Liver (tissue), 9 donors: Measurements from ENCODE around the gene FRMD5. TPM values are rescaled to one million over a fixed set of nuclear protein-coding genes. Genes with fewer than 3 reads are reported as not detected.

Experiments used
- DNase-seq: peaks from one replicate; pipeline ENCODE4 v3.0.0-alpha.2; 2017; ENCODE audit warnings: low spot score
- H3K27ac ChIP-seq, 2 donors: one replicate each; pipeline ENCODE4 v1.7.0; 2013; ENCODE audit warnings: inconsistent platforms in 2 of 2, low read length in 2 of 2, control low read depth in 1 of 2, low read depth in 1 of 2, mild to moderate bottlenecking in 1 of 2
- H3K27me3 ChIP-seq, 4 donors: one replicate each; pipeline versions ENCODE4 v1.6.1 to v1.7.0; 2013; ENCODE audit warnings: low read length in 3 of 4, inconsistent platforms in 1 of 4, mild to moderate bottlenecking in 1 of 4, moderate library complexity in 1 of 4; ENCODE audit not compliant: control insufficient read depth in 4 of 4, insufficient read depth in 4 of 4
- H3K36me3 ChIP-seq, 4 donors: one replicate each; pipeline versions ENCODE4 v1.6.1 to v1.7.0; 2013; ENCODE audit warnings: low read length in 3 of 4, mild to moderate bottlenecking in 3 of 4, low read depth in 1 of 4, moderate library complexity in 1 of 4; ENCODE audit not compliant: control insufficient read depth in 4 of 4, insufficient read depth in 3 of 4
- H3K4me1 ChIP-seq, 4 donors: one replicate each; pipeline versions ENCODE4 v1.6.1 to v1.7.0; 2013; ENCODE audit warnings: low read length in 3 of 4, mild to moderate bottlenecking in 3 of 4, moderate library complexity in 1 of 4; ENCODE audit not compliant: control insufficient read depth in 4 of 4, insufficient read depth in 4 of 4
- H3K4me3 ChIP-seq, 3 donors: one replicate each; pipeline versions ENCODE4 v1.6.1 to v1.7.0; 2013; ENCODE audit warnings: low read length in 3 of 3, control low read depth in 1 of 3, low read depth in 1 of 3, mild to moderate bottlenecking in 1 of 3
- H3K9ac ChIP-seq, 2 donors: one replicate each; pipeline ENCODE4 v1.7.0; 2013; ENCODE audit warnings: low read length in 2 of 2, mild to moderate bottlenecking in 2 of 2, moderate library complexity in 2 of 2, control low read depth in 1 of 2, low read depth in 1 of 2
- H3K9me3 ChIP-seq, 4 donors: one replicate each; pipeline versions ENCODE4 v1.6.1 to v1.7.0; 2013; ENCODE audit warnings: low read length in 3 of 4; ENCODE audit not compliant: control insufficient read depth in 4 of 4
- EGR1 ChIP-seq, 2 donors: IDR thresholded peaks; 2 replicates each; pipeline ENCODE4 v1.6.1; 2016 to 2018; ENCODE audit warnings: antibody characterized with exemption in 2 of 2, low read depth in 2 of 2
- FOXA1 ChIP-seq: IDR thresholded peaks from 2 replicates; pipeline ENCODE4 v1.6.1; 2016; ENCODE audit warnings: antibody characterized with exemption
- FOXA2 ChIP-seq: IDR thresholded peaks from 2 replicates; pipeline ENCODE4 v1.6.1; 2016; ENCODE audit warnings: antibody characterized with exemption
- GABPA ChIP-seq, 2 donors: IDR thresholded peaks in 1 of 2; conservative IDR thresholded peaks in 1 of 2; 2 replicates each; pipeline ENCODE4 v1.6.1; 2016; ENCODE audit warnings: antibody characterized with exemption in 2 of 2, mild to moderate bottlenecking in 1 of 2, moderate library complexity in 1 of 2
- HNF4A ChIP-seq, 2 donors: conservative IDR thresholded peaks; 2 replicates each; pipeline ENCODE4 v1.6.1; 2016; ENCODE audit warnings: antibody characterized with exemption in 2 of 2, mild to moderate bottlenecking in 2 of 2
- HNF4G ChIP-seq: IDR thresholded peaks from 2 replicates; pipeline ENCODE4 v1.6.1; 2016; ENCODE audit warnings: antibody characterized with exemption
- JUND ChIP-seq, 2 donors: IDR thresholded peaks; 2 replicates each; pipeline ENCODE4 v1.6.1; 2016; ENCODE audit warnings: antibody characterized with exemption in 2 of 2
- NR2F2 ChIP-seq: IDR thresholded peaks from 2 replicates; pipeline ENCODE4 v1.6.1; 2016; ENCODE audit warnings: antibody characterized with exemption
- RXRA ChIP-seq, 2 donors: IDR thresholded peaks; 2 replicates each; pipeline ENCODE4 v1.6.1; 2017 to 2018; ENCODE audit warnings: antibody characterized with exemption in 2 of 2, mild to moderate bottlenecking in 1 of 2
- SP1 ChIP-seq: IDR thresholded peaks from 2 replicates; pipeline ENCODE4 v1.6.1; 2018; ENCODE audit warnings: antibody characterized with exemption, mild to moderate bottlenecking
- TAF1 ChIP-seq: conservative IDR thresholded peaks from 2 replicates; pipeline ENCODE4 v1.6.1; 2016; ENCODE audit warnings: antibody characterized with exemption, mild to moderate bottlenecking
- YY1 ChIP-seq: IDR thresholded peaks from 2 replicates; pipeline ENCODE4 v1.6.1; 2016; ENCODE audit warnings: antibody characterized with exemption, mild to moderate bottlenecking
- WGBS: extraction: QIAGEN DNeasy Blood & Tissue Kit; methylation state at CpG from one replicate; pipeline ENCODE4 v1.1.7; 2013; 5-methylcytosine and 5-hydroxymethylcytosine counted together
- polyA plus RNA-seq, 2 donors: library from polyadenylated mRNA; stranded (reverse) in 1 of 2; unstranded in 1 of 2; fragments of 200-250 nt in 1 of 2; fragments of >200 nt in 1 of 2; fragmentation: Nextera tagmentation in 1 of 2; extraction: Ambion mirVana in 1 of 2; gene quantifications; one replicate each; pipeline versions ENCODE4 v1.2.1 to v1.2.3, GENCODE V29; 2013 to 2015
- total RNA-seq, 2 donors: library from RNA; depleted of rRNA; stranded (reverse); fragments of >200 nt; gene quantifications; one replicate each; pipeline ENCODE4 v1.2.3, GENCODE V29; 2014
- TF ChIP-seq, protein P1 (sequence below): IDR thresholded peaks from 2 replicates; pipeline ENCODE4 v1.6.1; 2016; ENCODE audit warnings: antibody characterized with exemption, mild to moderate bottlenecking
- TF ChIP-seq, protein P2 (sequence below): IDR thresholded peaks from 2 replicates; pipeline ENCODE4 v1.6.1; 2016; ENCODE audit warnings: antibody characterized with exemption
- TF ChIP-seq, protein P3 (sequence below): IDR thresholded peaks from 2 replicates; pipeline ENCODE4 v1.6.1; 2016; ENCODE audit warnings: antibody characterized with exemption
- TF ChIP-seq, protein P4 (sequence below): fragments of 150-350 bp; IDR thresholded peaks from 2 replicates; pipeline ENCODE4 v1.5.1; 2017; ENCODE audit warnings: improper control_type of control experiment, low read depth, low read length; ENCODE audit not compliant: missing input control
- donor health status: healthy.
- donor health status: healthy.
- donor health status: healthy.
- donor health status: healthy.
- donor health status: healthy.

FRMD5 gene
- total and polyA plus RNA-seq, 4 donors: 0.01 to 0.25 TPM; not detected in 2

DNA sequence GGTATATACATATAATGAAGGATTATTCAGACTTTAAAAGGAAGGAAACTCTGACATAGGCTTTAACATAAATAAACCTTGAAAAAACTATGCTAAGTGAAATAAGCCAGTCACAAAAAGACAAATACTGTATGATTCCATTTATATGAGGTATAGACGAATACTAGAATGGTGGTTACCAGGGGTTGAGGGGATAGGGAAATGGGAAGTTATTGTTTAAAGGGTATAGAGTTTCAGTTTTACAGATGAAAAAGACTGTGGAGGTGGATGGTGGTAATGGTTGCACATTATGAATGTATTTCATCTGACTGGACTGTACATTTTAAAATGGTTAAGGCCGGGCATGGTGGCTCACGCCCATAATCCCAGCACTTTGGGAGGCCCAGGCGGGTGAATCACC is 41.7 kb downstream of the FRMD5 start:
- Histone ChIP-seq H3K36me3 (no peaks in the 10 kb centered on the region), H3K9ac (no peak overlapping the region), H3K27me3 (no peaks in the 10 kb centered on the region), H3K9me3 (no peaks in the 10 kb centered on the region), H3K4me1 (no peaks in the 10 kb centered on the region), H3K27ac (no peak overlapping the region), H3K4me3 (no peak overlapping the region)
- WGBS: 87% methylated on average over 4 of the region's 4 CpGs
- TF ChIP-seq, protein P1, sequence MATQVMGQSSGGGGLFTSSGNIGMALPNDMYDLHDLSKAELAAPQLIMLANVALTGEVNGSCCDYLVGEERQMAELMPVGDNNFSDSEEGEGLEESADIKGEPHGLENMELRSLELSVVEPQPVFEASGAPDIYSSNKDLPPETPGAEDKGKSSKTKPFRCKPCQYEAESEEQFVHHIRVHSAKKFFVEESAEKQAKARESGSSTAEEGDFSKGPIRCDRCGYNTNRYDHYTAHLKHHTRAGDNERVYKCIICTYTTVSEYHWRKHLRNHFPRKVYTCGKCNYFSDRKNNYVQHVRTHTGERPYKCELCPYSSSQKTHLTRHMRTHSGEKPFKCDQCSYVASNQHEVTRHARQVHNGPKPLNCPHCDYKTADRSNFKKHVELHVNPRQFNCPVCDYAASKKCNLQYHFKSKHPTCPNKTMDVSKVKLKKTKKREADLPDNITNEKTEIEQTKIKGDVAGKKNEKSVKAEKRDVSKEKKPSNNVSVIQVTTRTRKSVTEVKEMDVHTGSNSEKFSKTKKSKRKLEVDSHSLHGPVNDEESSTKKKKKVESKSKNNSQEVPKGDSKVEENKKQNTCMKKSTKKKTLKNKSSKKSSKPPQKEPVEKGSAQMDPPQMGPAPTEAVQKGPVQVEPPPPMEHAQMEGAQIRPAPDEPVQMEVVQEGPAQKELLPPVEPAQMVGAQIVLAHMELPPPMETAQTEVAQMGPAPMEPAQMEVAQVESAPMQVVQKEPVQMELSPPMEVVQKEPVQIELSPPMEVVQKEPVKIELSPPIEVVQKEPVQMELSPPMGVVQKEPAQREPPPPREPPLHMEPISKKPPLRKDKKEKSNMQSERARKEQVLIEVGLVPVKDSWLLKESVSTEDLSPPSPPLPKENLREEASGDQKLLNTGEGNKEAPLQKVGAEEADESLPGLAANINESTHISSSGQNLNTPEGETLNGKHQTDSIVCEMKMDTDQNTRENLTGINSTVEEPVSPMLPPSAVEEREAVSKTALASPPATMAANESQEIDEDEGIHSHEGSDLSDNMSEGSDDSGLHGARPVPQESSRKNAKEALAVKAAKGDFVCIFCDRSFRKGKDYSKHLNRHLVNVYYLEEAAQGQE: no peak
- no peak for TF ChIP-seq GABPA (IDR thresholded peaks at IDR 0.05 in 1 of 2, conservative IDR thresholded peaks at IDR 0.05 in 1 of 2)
- TF ChIP-seq HNF4G: no peak
- TF ChIP-seq JUND (IDR thresholded peaks at IDR 0.05): no peak
- no peak for DNase-seq

DNA sequence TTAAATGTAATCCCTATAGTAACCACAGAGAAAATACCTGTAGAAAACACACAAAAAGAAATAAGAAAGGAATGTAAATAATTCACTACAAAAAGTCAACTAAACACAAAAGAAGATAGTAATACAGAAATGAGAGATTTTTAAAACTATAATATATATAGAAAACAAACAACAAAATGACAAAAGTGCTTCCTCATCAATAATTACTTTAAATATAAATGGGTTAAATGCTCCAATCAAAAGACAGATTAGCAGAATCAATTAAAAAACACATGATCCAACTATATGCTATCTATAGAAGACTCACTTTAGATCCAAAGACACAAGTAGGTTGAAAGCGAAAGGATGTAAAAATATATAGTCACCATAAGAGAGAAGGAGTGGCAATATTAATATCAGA is 45.8 kb downstream of the FRMD5 start:
- TF ChIP-seq YY1 (no peak), EGR1 (IDR thresholded peaks at IDR 0.05; ENCODE audit: low read depth in 2 of 2) (no peak), HNF4A (conservative IDR thresholded peaks at IDR 0.05) (no peak), TAF1 (no peak), HNF4G (no peak), NR2F2 (no peak), RXRA (IDR thresholded peaks at IDR 0.05) (no peak), JUND (IDR thresholded peaks at IDR 0.05) (no peak), SP1 (no peak), FOXA2 (no peak), GABPA (IDR thresholded peaks at IDR 0.05 in 1 of 2, conservative IDR thresholded peaks at IDR 0.05 in 1 of 2) (no peak), FOXA1 (no peak)
- TF ChIP-seq, protein P2, sequence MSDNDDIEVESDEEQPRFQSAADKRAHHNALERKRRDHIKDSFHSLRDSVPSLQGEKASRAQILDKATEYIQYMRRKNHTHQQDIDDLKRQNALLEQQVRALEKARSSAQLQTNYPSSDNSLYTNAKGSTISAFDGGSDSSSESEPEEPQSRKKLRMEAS: no peak
- TF ChIP-seq, protein P1: no peak
- TF ChIP-seq, protein P3, sequence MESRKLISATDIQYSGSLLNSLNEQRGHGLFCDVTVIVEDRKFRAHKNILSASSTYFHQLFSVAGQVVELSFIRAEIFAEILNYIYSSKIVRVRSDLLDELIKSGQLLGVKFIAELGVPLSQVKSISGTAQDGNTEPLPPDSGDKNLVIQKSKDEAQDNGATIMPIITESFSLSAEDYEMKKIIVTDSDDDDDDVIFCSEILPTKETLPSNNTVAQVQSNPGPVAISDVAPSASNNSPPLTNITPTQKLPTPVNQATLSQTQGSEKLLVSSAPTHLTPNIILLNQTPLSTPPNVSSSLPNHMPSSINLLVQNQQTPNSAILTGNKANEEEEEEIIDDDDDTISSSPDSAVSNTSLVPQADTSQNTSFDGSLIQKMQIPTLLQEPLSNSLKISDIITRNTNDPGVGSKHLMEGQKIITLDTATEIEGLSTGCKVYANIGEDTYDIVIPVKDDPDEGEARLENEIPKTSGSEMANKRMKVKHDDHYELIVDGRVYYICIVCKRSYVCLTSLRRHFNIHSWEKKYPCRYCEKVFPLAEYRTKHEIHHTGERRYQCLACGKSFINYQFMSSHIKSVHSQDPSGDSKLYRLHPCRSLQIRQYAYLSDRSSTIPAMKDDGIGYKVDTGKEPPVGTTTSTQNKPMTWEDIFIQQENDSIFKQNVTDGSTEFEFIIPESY: no peak
- TF ChIP-seq, protein P4, sequence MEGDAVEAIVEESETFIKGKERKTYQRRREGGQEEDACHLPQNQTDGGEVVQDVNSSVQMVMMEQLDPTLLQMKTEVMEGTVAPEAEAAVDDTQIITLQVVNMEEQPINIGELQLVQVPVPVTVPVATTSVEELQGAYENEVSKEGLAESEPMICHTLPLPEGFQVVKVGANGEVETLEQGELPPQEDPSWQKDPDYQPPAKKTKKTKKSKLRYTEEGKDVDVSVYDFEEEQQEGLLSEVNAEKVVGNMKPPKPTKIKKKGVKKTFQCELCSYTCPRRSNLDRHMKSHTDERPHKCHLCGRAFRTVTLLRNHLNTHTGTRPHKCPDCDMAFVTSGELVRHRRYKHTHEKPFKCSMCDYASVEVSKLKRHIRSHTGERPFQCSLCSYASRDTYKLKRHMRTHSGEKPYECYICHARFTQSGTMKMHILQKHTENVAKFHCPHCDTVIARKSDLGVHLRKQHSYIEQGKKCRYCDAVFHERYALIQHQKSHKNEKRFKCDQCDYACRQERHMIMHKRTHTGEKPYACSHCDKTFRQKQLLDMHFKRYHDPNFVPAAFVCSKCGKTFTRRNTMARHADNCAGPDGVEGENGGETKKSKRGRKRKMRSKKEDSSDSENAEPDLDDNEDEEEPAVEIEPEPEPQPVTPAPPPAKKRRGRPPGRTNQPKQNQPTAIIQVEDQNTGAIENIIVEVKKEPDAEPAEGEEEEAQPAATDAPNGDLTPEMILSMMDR: no peak
- DNase-seq: no peak
- Histone ChIP-seq H3K9ac (no peak overlapping the region), H3K36me3 (no peaks in the 10 kb centered on the region), H3K27me3 (peaks cover 0 to 3% (median 2%) of the 10 kb centered on the region in 4 donors), H3K4me3 (no peak overlapping the region), H3K27ac (no peak overlapping the region), H3K4me1 (no peaks in the 10 kb centered on the region), H3K9me3 (no peaks in the 10 kb centered on the region)
- 95% methylated on average over 1 of the region's 1 CpG for WGBS
